Thyroid gland (tissue), 4 donors: ENCODE data around the gene ZDHHC3. TPM values are rescaled to one million over a fixed set of nuclear protein-coding genes. Genes with fewer than 3 reads are reported as not detected.

Source experiments
- DNase-seq, 2 donors: peaks; one replicate each; pipeline ENCODE4 v3.0.0-alpha.2; 2019
- H3K27ac ChIP-seq, 3 donors: fragments of 200-600 bp; sonication (generic); 1 replicate in 2 of 3; 2 replicates in 1 of 3; pipeline ENCODE4 v1.5.1; 2016 to 2019; ENCODE audit warnings: mild to moderate bottlenecking in 1 of 3, moderate library complexity in 1 of 3
- H3K27me3 ChIP-seq: fragments of 200-600 bp; sonication (generic); one replicate; pipeline ENCODE4 v1.5.1; 2019
- H3K36me3 ChIP-seq, 2 donors: fragments of 200-600 bp; sonication (generic); one replicate each; pipeline ENCODE4 v1.5.1; 2016 to 2019
- H3K4me1 ChIP-seq, 2 donors: fragments of 200-600 bp; sonication (generic); one replicate each; pipeline ENCODE4 v1.5.1; 2017 to 2019
- H3K4me3 ChIP-seq, 3 donors: fragments of 200-600 bp; sonication (generic); replicated peaks in 1 of 3; 1 replicate in 2 of 3; 2 replicates in 1 of 3; pipeline ENCODE4 v1.5.1; 2016; ENCODE audit warnings: mild to moderate bottlenecking in 1 of 3
- H3K9me3 ChIP-seq: fragments of 200-600 bp; sonication (generic); one replicate; pipeline ENCODE4 v1.5.1; 2017
- CTCF ChIP-seq, 6 experiments: fragments of 200-600 bp in 3 of 6; fragments of 450-650 bp in 3 of 6; sonication (generic) in 3 of 6; IDR thresholded peaks; one replicate each; pipeline ENCODE4 v1.5.1; 2016 to 2019; ENCODE audit warnings: antibody characterized with exemption in 6 of 6, mild to moderate bottlenecking in 2 of 6, inconsistent platforms in 1 of 6, moderate library complexity in 1 of 6
- POLR2A ChIP-seq, 2 donors: fragments of 450-650 bp; IDR thresholded peaks; one replicate each; pipeline ENCODE4 v1.6.1; 2017; ENCODE audit warnings: antibody characterized with exemption in 2 of 2, mild to moderate bottlenecking in 2 of 2, moderate library complexity in 1 of 2
- WGBS, 2 donors: methylation state at CpG; one replicate each; pipeline ENCODE4 v1.1.5; 2017; 5-methylcytosine and 5-hydroxymethylcytosine counted together
- intact Hi-C: fragments of 100-400 bp; cut with DNase I; formaldehyde crosslinking; loops from one replicate; pipeline ENCODE4 v1.15.1; 2023
- total RNA-seq, 4 donors: library from RNA; depleted of rRNA; stranded (reverse); fragments of >200 nt; gene quantifications; one replicate each; pipeline ENCODE4 v1.2.3, GENCODE V29; 2016

ZDHHC3 gene
- total RNA-seq, 4 donors from 2014 or later, result 46.0 to 94.3 (median 76.0) TPM

DNA sequence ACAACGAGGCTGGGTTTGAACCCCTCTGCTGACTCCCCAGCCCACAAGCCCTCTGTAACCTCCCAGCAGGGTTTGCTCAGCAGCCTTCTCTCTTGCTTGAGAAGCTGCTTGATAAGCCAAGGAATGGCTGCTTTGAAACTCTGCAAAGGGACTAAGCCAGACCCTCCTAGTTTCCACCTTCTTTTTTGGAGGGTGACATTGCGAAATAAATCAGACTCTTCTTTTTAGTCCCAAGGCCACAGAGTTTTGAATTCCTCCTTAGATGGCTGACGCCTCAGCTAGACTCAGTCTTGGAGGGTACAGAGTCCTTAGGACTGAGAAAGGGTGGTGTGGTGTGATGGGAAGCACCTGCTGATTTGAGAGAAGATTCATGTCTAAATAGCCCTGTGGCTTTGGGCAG is 100.4 kb downstream of the ZDHHC3 start:
- DNase-seq, result no peak
- Histone ChIP-seq H3K4me1 (peaks cover 0 to 6% of the 10 kb centered on the region in 2 donors), H3K9me3 (no peaks in the 10 kb centered on the region), H3K36me3 (no peaks in the 10 kb centered on the region), H3K27ac (no peak overlapping the region), H3K27me3 (no peaks in the 10 kb centered on the region), H3K4me3 (no peak overlapping the region)
- TF ChIP-seq CTCF (IDR thresholded peaks at IDR 0.05) (no peak), POLR2A (IDR thresholded peaks at IDR 0.05) (no peak)
- intact Hi-C loops, result no loop called here
- WGBS, 2 donors, result 95 to 100% methylated on average over 2 of the region's 3 CpGs

Other genes starting within 250 kb of the ZDHHC3 start
- gene ZNF501, start 246.5 kb downstream of the ZDHHC3 start, total RNA-seq, result 10 to 100 TPM in 1 of 4 donors, 1 to 10 TPM in 3; 2.8 to 15.9 (median 4.6) TPM
- 10 to 100 TPM; 28.4 to 38.7 (median 30.4) TPM for gene KIAA1143, start 214.6 kb downstream of the ZDHHC3 start, total RNA-seq
- gene KIF15, start 214.4 kb downstream of the ZDHHC3 start, total RNA-seq, result 1 to 10 TPM in 1 of 4 donors, under 1 TPM in 2, not detected in 1; 0.15 to 1.8 (median 0.33) TPM
- 10 to 100 TPM; 12.2 to 48.6 (median 27.9) TPM for gene TMEM42, start 114.3 kb downstream of the ZDHHC3 start, total RNA-seq
- under 1 TPM in 2 of 4 donors, not detected in 2; 0.13 to 0.33 TPM for gene TGM4, start 101.6 kb downstream of the ZDHHC3 start, total RNA-seq
- gene EXOSC7, start 70 bp upstream of the ZDHHC3 start, total RNA-seq, result 10 to 100 TPM; 33.1 to 57.5 (median 56.3) TPM
- gene CLEC3B, start 50.1 kb upstream of the ZDHHC3 start, total RNA-seq, result 10 to 100 TPM; 28.2 to 78.4 (median 32.5) TPM
- gene CDCP1, start 170.2 kb upstream of the ZDHHC3 start, total RNA-seq, result 10 to 100 TPM; 14.7 to 35.9 (median 24.2) TPM